ENCODE measurements around the gene OLFM1. TPM values are rescaled to one million over a fixed set of nuclear protein-coding genes. Genes with fewer than 3 reads are reported as not detected.
A peak's percentile ranks its signal among the peaks of the same experiment; 100 is the strongest.

The OLFM1 gene
- total and polyA plus RNA-seq, 2 donors: 21.8 to 45.7 TPM

DNA sequence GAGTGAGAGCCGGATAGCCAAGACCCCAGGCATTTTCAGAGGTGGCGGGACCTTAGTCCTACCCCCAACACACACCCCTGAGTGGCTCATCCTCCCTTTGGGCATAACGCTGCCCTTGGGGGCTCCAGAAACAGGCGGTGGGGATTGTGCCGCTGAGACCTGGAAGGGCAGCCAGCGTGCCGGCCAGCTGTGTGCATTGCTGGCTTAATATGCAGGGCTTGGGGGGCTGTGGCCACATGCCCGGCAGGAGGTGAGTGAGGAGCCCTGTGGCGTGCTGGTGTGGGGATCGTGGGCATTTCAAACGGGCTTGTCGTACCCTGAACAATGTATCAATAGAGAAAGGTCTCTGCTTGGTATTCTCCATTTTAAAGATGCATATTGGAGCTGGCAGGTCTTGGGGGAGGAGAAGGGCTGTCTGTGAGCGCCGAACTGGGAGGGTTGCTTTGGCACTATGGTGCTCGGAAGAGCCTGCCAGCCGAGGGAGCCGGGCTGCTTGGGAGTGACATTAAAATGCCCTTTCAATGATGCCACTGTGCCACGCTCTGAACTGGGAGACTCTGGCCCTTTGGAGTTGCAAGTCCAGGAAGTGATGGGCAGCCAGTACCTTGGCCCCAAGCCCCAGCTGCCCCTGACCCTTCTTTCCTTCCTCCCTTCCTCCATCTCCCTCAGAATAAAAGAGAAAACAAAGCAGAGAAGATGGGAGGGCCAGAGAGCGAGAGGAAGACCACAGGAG lies 11.2 kb upstream of the OLFM1 start:
- WGBS: 30% methylated on average over 19 of the region's 19 CpGs
- no peak for DNase-seq (ENCODE audit: extremely low spot score)
- H3K4me3 ChIP-seq (ENCODE audit: low read depth, low read length): peak overlapping the region; percentile 56

DNA sequence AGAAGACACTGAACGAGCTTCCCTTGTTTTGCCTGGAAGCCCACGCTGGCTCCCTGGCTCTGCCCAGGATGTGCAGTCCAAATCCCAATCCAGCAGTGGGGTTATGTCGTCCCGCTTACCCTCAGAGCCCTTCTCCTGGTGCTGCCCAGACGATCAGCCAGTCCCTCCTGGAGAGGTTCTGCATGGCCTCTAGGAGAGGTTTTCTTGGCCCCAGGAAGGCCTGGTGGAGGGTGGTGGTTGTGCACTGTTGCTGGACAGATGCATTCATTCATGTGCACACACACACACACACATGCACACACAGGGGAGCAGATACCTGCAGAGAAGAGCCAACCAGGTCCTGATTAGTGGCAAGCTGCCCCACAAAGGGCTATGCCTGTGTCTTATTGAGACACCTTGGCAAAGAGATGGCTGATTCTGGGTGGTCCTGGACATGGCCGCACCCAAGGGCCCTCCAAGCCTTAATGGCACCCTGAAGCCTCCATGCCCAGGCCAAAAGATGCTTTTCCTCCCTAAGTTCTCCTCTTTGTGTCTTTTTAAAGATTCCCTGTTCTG lies 10.5 kb upstream of the OLFM1 start:
- no peaks in the 10 kb centered on the region for H3K4me1 ChIP-seq (ENCODE audit: insufficient read depth)
- H3K4me3 ChIP-seq (ENCODE audit: low read depth, low read length): no peak overlapping the region
- no peaks in the 10 kb centered on the region for H3K36me3 ChIP-seq (ENCODE audit: insufficient read depth)
- H3K27ac ChIP-seq (ENCODE audit: low read depth): no peak overlapping the region
- DNase-seq (ENCODE audit: extremely low spot score): no peak
- 86% methylated on average over 6 of the region's 6 CpGs for WGBS

More for the DNA sequence above, 11.2 kb upstream of the OLFM1 start:
- Histone ChIP-seq H3K36me3 (ENCODE audit: insufficient read depth) (no peaks in the 10 kb centered on the region), H3K27ac (ENCODE audit: low read depth) (no peak overlapping the region), H3K4me1 (ENCODE audit: insufficient read depth) (no peaks in the 10 kb centered on the region)

DNA sequence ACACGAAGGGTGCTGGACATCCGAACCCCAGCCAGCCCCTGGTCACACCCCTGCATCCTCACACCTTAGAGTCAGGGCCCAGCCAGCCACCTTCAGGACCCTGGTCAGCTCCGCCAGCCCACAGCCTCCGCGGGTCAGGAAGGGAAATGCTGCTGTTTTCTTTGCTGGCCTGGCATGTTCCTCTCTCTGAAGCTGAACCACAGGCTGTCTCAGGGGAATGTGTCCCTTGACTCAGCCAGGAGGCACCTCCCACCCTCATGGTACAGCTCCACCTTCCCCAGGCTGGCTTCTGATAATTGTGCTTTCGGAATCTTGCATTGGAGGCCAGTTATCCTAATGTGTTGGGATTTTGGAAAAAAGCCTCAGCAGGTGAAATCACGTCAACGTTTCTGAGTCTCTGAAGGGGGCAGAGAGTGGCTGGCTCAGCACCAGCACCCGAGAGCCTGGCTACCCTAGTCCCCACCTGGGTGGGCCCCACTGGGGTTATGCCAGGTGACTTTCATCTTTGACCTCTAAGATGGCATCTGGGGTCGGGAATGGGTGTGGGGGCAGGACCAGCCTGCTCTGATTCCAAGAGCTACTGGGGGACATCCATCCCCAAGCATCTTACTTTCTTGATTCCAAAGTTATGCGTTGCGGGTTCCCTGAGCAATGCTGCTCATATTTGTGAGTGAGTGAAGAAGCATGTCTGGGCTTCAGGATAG lies 9.8 kb upstream of the OLFM1 start:
- DNase-seq (ENCODE audit: extremely low spot score): no peak
- Histone ChIP-seq H3K36me3 (ENCODE audit: insufficient read depth) (no peaks in the 10 kb centered on the region), H3K27ac (ENCODE audit: low read depth) (no peak overlapping the region), H3K4me3 (ENCODE audit: low read depth, low read length) (no peak overlapping the region), H3K4me1 (ENCODE audit: insufficient read depth) (no peaks in the 10 kb centered on the region)
- WGBS: 53% methylated on average over 12 of the region's 12 CpGs

DNA sequence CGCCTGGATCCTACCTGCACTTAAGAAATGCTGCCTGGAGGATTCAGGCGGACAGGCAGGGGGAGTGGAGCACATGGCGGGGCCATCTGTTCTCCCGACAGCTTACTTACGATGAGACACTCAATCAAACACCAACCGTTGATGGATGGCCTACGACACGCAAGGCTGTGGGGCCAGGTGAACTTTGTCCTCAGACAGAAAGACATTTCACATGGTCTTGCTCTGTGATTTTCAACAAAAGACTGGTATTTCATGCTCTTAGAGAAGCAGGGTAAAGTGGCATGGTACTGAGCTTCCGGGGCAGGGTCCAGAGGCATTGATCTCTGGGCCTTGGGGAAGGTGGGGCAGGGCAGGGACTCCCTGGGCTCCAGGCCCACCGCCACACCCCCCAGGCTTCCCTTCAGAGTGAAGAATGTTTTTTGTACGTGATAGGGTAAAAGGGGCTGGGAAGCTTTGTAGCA lies 9.1 kb upstream of the OLFM1 start:
- Histone ChIP-seq H3K27ac (ENCODE audit: low read depth) (no peak overlapping the region), H3K4me1 (ENCODE audit: insufficient read depth) (no peaks in the 10 kb centered on the region), H3K4me3 (ENCODE audit: low read depth, low read length) (no peak overlapping the region), H3K36me3 (ENCODE audit: insufficient read depth) (no peaks in the 10 kb centered on the region)
- DNase-seq (ENCODE audit: extremely low spot score): no peak
- WGBS: 89% methylated on average over 11 of the region's 11 CpGs

DNA sequence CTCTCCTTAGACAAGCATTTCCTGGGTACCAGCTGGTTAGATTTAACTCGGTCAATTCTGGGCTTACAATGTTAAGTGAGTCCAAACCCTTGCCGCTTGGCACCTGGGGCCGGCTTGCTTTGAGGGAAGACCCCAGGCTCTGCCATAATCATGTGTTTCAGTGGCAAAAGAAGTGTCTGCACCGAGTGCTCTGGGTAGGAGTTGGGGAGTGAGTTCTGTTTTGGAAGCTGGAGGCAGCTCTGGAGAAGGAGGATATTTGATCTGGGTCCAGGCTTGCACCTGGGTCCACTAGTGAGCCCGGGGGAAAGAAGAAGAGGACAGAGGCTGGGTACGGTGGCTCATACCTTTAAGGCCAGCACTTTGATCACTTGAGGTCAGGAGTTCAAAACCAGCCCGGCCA lies 8.4 kb upstream of the OLFM1 start:
- DNase-seq (ENCODE audit: extremely low spot score): no peak
- H3K4me1 ChIP-seq (ENCODE audit: insufficient read depth): no peaks in the 10 kb centered on the region
- no peaks in the 10 kb centered on the region for H3K36me3 ChIP-seq (ENCODE audit: insufficient read depth)
- no peak overlapping the region for H3K27ac ChIP-seq (ENCODE audit: low read depth)
- WGBS: 88% methylated on average over 7 of the region's 7 CpGs
- H3K4me3 ChIP-seq (ENCODE audit: low read depth, low read length): no peak overlapping the region

DNA sequence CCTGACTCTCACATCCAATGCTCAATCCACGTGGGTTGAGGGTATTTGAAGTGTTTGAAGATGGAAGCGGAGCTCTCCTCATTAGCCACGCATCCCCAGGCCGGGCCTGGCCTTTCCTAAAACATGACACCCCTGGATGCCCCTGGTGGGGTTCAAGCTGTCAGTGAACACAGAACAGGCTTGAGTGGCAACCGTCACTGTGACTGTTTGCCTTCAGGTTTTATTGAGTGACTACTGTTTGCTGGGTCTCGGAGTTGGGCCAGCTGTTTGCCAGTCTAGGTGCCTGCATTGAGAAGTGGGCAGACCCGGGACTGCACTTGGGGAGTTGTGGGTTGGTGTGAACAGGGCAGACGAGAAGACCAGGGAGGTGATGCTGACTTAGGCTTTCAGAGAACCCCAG lies 7.8 kb upstream of the OLFM1 start:
- no peak overlapping the region for H3K27ac ChIP-seq (ENCODE audit: low read depth)
- 89% methylated on average over 8 of the region's 8 CpGs for WGBS
- no peak overlapping the region for H3K4me3 ChIP-seq (ENCODE audit: low read depth, low read length)
- DNase-seq (ENCODE audit: extremely low spot score): no peak
- no peaks in the 10 kb centered on the region for H3K36me3 ChIP-seq (ENCODE audit: insufficient read depth)
- H3K4me1 ChIP-seq (ENCODE audit: insufficient read depth): no peaks in the 10 kb centered on the region

DNA sequence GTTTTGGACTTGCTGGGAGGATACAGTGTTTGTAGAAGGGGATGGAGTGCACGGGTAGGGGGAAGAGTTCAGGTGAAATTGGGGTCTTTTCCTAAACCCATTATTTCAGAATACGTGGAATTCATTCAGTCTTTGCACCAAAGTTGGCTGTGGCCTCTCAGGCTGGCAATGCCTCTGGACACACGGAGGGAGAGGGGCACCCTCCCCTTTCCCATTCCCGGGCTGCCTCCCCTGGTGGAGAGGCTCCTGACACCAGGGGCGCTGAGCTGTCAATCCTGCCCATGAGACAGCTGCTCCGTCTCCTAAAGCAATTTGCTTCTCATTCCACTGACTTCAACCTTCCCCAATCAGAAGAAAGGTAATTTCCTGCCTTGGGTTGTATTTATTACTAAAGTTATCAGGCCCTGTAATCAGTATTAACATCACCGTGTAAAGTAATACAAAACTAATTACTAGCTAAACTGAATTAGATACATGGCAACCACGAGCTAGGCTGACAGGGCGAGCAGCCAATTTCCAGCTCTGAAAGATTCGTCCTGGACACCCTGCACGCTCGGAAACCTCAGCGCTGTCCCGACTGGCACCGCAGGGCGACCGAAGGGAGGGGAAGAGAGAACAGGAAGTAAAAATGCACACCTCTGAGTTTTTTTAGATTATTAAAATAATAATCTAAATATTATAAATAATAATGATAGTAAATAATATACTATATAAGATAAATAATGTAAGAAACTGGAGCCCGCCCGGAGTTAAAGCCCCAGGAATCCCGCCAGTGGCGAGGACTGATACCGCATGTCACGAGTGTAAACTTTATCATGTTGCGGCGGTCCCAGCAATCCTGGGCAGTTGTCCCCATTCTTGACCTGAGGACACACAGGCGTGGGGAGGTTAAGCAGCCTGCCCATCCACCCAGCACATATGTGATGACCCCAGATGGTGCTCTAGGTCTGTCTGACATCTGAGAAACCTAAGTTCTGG lies 6.9 kb upstream of the OLFM1 start:
- H3K4me3 ChIP-seq (ENCODE audit: low read depth, low read length): no peak overlapping the region
- no peak for DNase-seq (ENCODE audit: extremely low spot score)
- no peaks in the 10 kb centered on the region for H3K4me1 ChIP-seq (ENCODE audit: insufficient read depth)
- no peaks in the 10 kb centered on the region for H3K36me3 ChIP-seq (ENCODE audit: insufficient read depth)
- no peak overlapping the region for H3K27ac ChIP-seq (ENCODE audit: low read depth)
- 78% methylated on average over 26 of the region's 26 CpGs for WGBS

DNA sequence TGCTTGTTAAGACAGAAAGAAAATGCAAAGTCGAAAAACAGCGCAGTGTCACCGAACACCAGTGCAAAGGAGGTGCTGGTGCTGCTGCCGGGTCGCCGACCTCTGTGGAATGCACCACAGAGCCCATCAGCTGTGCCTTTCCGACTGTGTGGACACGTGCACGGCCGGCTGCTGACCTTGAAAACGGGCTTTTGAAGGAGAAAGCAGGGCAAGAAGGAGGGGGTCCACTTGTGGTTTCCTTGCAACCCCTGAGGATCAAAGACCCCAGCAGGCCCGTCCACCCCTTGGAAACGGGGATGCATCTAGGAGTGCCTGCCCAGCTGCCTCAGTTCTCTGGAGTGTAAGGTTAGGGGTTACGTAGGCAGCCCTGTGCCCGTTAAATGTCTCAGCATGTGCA lies 6.2 kb upstream of the OLFM1 start:
- 87% methylated on average over 15 of the region's 15 CpGs for WGBS
- H3K36me3 ChIP-seq (ENCODE audit: insufficient read depth): no peaks in the 10 kb centered on the region
- H3K27ac ChIP-seq (ENCODE audit: low read depth): no peak overlapping the region
- H3K4me1 ChIP-seq (ENCODE audit: insufficient read depth): no peaks in the 10 kb centered on the region
- H3K4me3 ChIP-seq (ENCODE audit: low read depth, low read length): no peak overlapping the region
- DNase-seq (ENCODE audit: extremely low spot score): no peak

DNA sequence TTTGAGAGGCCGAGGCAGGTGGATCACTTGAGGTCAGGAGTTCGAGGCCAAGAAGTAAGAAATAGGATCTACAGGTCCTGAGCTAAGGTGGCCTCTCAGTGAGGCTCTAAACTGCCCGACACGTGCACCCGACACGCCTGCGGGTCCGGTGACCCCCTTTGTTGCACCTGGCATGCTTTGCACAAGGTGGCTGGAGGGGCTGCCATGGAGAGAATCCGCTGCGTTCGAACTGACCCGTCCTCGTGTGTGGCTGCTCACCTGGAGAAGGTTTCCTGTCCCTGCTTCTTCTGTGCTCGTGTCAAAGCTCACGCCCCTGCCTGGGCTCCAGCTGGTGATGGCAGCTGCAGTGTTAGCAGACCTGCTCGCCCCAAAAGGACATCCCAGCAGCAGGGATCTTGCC lies 5.7 kb upstream of the OLFM1 start:
- WGBS: 92% methylated on average over 16 of the region's 16 CpGs
- Histone ChIP-seq H3K27ac (ENCODE audit: low read depth) (no peak overlapping the region), H3K4me3 (ENCODE audit: low read depth, low read length) (no peak overlapping the region), H3K4me1 (ENCODE audit: insufficient read depth) (no peaks in the 10 kb centered on the region), H3K36me3 (ENCODE audit: insufficient read depth) (no peaks in the 10 kb centered on the region)
- no peak for DNase-seq (ENCODE audit: extremely low spot score)

DNA sequence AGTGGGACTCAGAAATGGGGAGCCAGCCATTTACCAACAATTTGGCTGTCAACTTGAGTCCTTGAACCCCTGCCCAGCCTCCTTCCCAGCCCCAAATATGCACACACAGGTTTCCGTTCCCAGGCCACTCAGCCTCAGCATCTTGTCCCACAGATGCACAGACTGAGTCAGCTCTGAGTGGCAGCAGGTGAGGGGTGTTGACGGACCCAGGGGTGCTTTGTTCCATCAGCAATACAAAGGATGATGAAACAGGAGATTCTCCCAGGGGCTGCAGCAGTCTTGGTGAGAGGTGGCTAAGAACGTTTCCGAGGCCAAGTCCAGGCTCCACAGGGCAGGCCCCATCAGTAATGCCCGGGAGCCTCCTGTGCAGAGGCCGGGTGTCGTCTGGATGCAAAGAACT lies 4.9 kb upstream of the OLFM1 start:
- no peaks in the 10 kb centered on the region for H3K36me3 ChIP-seq (ENCODE audit: insufficient read depth)
- 78% methylated on average over 7 of the region's 7 CpGs for WGBS
- no peak overlapping the region for H3K4me3 ChIP-seq (ENCODE audit: low read depth, low read length)
- DNase-seq (ENCODE audit: extremely low spot score): no peak
- no peaks in the 10 kb centered on the region for H3K4me1 ChIP-seq (ENCODE audit: insufficient read depth)
- no peak overlapping the region for H3K27ac ChIP-seq (ENCODE audit: low read depth)

DNA sequence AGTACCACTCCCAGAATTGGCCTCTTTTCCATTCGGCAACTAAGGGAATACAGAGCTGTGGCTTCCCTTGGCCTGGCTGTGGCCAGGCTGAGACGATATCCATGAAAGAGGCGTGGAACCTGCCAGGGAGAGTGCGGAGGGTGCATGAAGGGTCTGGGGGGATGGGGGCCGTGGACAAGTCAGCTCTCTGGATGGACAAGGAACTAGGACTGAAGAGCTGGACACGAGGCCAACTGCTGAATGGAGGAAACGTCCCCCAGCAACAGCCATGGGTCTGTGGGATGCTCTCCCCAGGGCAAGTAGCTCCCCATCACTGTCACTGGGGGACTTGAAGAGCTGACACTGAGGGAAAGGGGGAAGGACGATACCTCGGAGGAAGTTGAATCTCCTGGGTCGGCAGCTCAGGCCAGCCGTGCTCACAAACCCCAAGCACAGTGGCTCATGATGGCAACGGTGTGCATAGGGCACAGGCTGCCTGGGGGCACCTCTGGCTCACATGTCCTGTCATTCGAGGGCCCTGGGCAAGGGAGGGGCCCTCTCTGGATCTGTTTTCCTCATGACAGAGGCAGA lies 4.1 kb upstream of the OLFM1 start:
- no peak overlapping the region for H3K27ac ChIP-seq (ENCODE audit: low read depth)
- no peaks in the 10 kb centered on the region for H3K4me1 ChIP-seq (ENCODE audit: insufficient read depth)
- no peak for DNase-seq (ENCODE audit: extremely low spot score)
- no peaks in the 10 kb centered on the region for H3K36me3 ChIP-seq (ENCODE audit: insufficient read depth)
- 58% methylated on average over 13 of the region's 13 CpGs for WGBS
- H3K4me3 ChIP-seq (ENCODE audit: low read depth, low read length): no peak overlapping the region

DNA sequence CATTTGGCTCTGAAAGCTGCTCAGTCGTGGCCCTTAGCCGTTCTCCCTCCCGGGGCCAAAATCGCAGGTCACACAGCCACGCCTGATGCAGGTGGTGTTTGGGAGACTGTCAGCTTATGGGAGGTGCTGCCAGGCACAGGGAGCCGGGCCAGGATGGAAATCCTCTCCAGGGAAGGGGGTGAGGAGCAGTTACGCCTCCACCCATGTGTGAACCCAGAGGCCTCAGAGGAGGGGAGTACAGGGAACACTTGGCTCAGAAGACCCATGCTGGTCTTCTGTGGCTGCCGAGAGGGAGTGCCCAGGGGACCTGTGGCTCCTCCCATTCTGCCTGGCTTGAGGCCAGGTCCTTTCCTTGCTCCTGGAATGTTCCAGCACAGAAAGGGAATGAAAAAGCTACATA lies 3.6 kb upstream of the OLFM1 start:
- Histone ChIP-seq H3K36me3 (ENCODE audit: insufficient read depth) (no peaks in the 10 kb centered on the region), H3K4me1 (ENCODE audit: insufficient read depth) (no peaks in the 10 kb centered on the region), H3K27ac (ENCODE audit: low read depth) (no peak overlapping the region), H3K4me3 (ENCODE audit: low read depth, low read length) (no peak overlapping the region)
- DNase-seq (ENCODE audit: extremely low spot score): no peak
- 41% methylated on average over 8 of the region's 8 CpGs for WGBS

DNA sequence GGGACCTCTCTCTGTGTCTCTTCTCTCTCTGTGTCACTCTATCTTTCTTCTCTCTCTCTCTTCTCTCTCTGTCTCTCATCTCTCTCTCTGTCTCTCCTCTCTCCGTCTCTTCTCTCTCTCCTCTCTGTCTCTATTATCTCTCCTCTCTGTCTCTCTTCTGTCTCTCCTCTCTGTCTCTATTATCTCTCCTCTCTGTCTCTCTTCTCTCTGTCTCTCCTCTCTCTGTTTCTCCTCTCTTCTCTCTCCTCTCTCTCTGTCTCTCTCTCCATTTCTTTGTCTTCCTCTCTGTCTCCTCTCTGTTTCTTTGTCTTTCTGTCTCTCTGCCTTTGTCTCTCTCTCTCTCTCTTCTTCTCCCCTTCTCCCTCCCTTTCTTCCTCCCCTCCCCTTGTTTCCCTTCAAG lies 3.2 kb upstream of the OLFM1 start:
- no peaks in the 10 kb centered on the region for H3K4me1 ChIP-seq (ENCODE audit: insufficient read depth)
- 77% methylated on average over 1 of the region's 1 CpG for WGBS
- DNase-seq (ENCODE audit: extremely low spot score): no peak
- H3K4me3 ChIP-seq (ENCODE audit: low read depth, low read length): no peak overlapping the region
- H3K36me3 ChIP-seq (ENCODE audit: insufficient read depth): no peaks in the 10 kb centered on the region
- H3K27ac ChIP-seq (ENCODE audit: low read depth): no peak overlapping the region
